Fibroblast of pulmonary artery (primary cell): ENCODE measurements around the gene SDK2.
"Not testable (repeated sequence)": the region's sequence is repeated elsewhere in the genome, so short reads cannot be mapped to it uniquely, and the experiment has no call there.

Experiments
- DNase-seq: peaks from one replicate; pipeline ENCODE4 v3.0.0-alpha.2; 2010; ENCODE audit warnings: low read depth
- H3K4me3 ChIP-seq: replicated peaks from 2 replicates; pipeline ENCODE4 v1.5.1; 2011; ENCODE audit warnings: low read depth, mild to moderate bottlenecking, control low read depth, low read length, moderate library complexity
- TF ChIP-seq, protein P1 (sequence below): IDR thresholded peaks from 2 replicates; pipeline ENCODE4 v1.5.1; 2011; ENCODE audit warnings: mild to moderate bottlenecking, control low read depth, low read length, inconsistent platforms; ENCODE audit errors: missing control alignments

The SDK2 gene

DNA sequence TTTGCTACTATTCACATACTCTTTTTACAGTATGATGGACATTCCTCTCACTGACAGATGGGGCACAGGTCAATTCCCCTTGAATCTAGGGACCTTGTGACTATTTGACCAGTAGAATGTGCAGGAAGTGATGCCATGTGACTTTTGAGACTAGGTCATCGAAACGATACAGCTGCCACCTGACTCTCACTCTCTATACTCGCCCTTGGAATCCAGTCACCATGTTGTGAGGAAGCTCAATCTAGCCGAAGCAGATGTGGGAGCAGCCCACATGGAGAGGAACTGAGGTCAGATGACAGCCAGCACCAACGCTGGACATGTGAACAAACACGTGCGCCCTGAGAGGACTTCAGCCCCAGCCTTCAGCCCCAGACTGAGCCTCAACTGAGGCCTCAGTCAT is 184.3 kb downstream of the SDK2 start:
- DNase-seq = no peak
- TF ChIP-seq, protein P1, sequence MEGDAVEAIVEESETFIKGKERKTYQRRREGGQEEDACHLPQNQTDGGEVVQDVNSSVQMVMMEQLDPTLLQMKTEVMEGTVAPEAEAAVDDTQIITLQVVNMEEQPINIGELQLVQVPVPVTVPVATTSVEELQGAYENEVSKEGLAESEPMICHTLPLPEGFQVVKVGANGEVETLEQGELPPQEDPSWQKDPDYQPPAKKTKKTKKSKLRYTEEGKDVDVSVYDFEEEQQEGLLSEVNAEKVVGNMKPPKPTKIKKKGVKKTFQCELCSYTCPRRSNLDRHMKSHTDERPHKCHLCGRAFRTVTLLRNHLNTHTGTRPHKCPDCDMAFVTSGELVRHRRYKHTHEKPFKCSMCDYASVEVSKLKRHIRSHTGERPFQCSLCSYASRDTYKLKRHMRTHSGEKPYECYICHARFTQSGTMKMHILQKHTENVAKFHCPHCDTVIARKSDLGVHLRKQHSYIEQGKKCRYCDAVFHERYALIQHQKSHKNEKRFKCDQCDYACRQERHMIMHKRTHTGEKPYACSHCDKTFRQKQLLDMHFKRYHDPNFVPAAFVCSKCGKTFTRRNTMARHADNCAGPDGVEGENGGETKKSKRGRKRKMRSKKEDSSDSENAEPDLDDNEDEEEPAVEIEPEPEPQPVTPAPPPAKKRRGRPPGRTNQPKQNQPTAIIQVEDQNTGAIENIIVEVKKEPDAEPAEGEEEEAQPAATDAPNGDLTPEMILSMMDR = no peak
- no peak overlapping the region for H3K4me3 ChIP-seq

DNA sequence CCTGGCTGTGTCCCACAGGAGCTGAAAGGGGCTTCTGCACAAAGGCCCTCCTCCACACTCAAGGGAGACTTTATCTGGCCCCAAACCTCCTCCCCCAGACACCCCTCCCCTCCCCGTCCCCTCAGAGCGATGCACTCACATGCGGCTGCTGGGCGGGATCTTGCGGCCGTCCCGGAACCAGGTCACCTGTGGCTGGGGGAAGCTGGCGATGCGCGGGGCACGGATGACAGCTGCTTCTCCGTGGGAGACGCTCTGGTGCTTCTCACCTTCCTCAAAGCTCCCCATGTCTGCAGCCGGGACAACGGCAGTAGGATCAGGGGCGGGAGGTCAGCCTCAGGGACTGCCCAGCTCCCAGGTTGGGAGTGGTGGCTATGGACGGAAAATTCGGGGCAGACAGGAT is 188.5 kb downstream of the SDK2 start:
- TF ChIP-seq, protein P1 = no peak
- no peak overlapping the region for H3K4me3 ChIP-seq
- DNase-seq = no peak

DNA sequence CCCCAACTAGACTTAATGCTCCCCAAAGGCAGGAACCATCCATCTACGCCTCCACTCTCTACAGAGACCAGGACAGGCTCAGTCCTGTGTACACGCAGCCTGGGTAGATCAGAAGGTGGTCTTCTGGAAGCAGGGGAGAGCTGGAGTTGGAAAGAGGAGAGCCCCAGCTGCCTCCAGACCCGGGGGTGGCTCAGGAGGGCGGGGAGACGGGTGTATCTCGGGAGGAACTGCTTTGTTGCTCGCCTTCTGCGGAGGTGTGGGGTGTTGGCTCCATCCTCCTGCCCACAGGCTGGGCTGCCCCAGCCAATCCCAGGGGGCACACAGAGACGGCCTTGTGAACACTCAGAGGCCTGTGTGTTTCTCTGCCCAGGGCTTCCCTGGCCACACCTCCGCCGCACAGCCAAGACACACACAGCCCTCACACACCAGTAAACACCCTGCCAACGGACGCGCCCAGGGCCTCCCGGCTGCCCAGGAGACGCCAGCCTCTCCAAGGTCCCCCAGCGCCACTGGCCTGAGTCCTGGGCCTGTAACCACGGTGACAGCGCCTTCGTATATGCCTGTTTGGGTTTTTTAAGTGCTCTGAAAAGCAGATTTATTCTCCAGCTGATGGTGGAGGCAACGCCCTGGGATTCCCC is 189.1 kb downstream of the SDK2 start:
- no peak overlapping the region for H3K4me3 ChIP-seq
- TF ChIP-seq, protein P1 = no peak
- DNase-seq = no peak

DNA sequence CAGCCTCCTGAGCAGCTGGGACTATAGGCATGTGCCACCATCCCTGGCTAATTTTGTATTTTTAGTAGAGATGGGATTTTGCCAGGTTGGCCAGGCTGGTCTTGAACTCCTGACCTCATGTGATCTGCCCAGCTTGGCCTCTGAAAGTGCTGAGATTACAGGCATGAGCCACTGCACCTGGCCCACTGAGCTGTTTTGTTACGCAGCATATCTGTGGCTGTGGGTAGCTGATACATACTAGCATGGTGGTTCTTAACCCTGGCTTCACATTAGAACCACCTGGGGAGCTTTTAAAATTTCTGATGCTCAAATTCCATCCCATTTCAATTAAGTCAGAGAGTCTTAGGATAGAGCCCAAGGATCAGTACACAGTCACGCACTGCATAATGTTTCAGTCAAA is 190.8 kb downstream of the SDK2 start:
- H3K4me3 ChIP-seq, DNase-seq: not testable (repeated sequence)

DNA sequence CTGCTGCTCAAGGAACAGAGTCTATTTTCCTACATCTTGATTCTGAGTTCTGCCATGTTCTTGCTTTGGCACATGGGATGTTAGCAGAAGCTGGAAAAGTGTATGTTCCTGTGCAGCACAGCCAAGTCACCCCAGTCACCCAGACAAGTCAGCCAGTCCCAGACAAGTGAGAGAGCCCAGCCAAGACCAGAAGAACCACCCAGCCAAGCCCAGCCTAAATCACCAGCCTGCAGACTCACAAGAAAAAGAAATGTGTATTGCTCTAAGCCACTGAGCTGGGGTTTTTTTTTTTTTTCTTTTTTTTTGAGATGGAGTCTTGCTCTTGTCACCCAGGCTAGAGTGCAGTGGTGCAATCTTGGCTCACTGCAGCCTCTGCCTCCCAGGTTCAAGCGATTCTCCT is 191.2 kb downstream of the SDK2 start:
- H3K4me3 ChIP-seq = no peak overlapping the region
- DNase-seq = no peak
- TF ChIP-seq, protein P1 = no peak

DNA sequence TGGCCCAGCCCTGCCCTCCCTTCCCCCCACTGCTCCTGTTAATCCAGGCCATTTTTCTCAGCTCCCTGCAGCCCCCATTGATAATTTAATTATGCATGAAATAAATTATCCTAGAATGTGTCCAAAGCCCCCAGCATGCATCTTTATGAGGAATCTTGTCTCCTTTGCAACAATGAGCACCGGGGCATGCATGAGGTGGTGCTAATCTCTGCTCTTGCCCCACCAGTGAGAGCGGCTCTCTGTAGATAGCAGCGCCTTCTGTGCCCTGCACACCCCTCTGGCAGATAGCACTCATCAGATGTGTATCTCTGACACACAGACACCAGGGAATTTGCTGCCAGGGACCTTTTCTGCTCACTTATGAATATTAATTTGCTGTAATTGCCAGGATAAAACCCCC is 192.2 kb downstream of the SDK2 start:
- no peak for DNase-seq
- TF ChIP-seq, protein P1 = no peak
- H3K4me3 ChIP-seq = no peak overlapping the region

DNA sequence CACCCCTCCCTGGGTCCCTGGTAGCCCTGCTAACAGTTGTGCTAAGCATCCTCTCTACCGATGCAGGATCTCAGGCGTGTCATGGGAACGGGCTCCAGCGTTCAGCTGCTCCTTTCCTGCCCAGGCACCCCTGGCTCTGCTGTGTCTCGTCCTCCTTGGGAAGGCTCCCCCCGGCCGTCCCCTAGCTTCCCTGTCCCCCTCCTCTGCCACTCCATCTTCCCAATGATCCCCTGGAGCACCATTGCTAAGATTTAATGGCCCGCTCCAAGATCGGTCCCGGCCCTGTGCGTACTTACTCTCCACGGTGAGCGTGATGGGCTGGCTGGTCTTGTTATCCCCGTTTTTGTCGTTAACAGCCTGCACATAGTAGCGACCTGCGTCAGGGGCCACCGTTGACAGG is 196.9 kb downstream of the SDK2 start:
- DNase-seq = no peak
- TF ChIP-seq, protein P1 = no peak
- H3K4me3 ChIP-seq = no peak overlapping the region
